ENCODE measurements around the gene MLLT10.
A peak's percentile ranks its signal among the peaks of the same experiment; 100 is the strongest.

MLLT10 gene

GRCh38 chr10:21655236-21655635 is 121.2 kb downstream of the MLLT10 start:
- no peak for DNase-seq

GRCh38 chr10:21655687-21656086 is 121.7 kb downstream of the MLLT10 start:
- DNase-seq, result no peak

- no peak for DNase-seq
These were observed 127.1 kb downstream of the MLLT10 start for GRCh38 chr10:21661087-21661486.

GRCh38 chr10:21661935-21662334 is 127.9 kb downstream of the MLLT10 start:
- no peak for DNase-seq

- no peak for DNase-seq
These were observed 128.6 kb downstream of the MLLT10 start for GRCh38 chr10:21662635-21663034.

- DNase-seq, result no peak
These were observed 134.8 kb downstream of the MLLT10 start for GRCh38 chr10:21668831-21669230.

- DNase-seq, result no peak
These were observed 136.4 kb downstream of the MLLT10 start for GRCh38 chr10:21670391-21670790.

- no peak for DNase-seq
These were observed 139.6 kb downstream of the MLLT10 start for GRCh38 chr10:21673668-21674067.

GRCh38 chr10:21675157-21675796 is 141.2 kb downstream of the MLLT10 start:
- peak; percentile 18 to 47 for DNase-seq

- DNase-seq, result no peak
These were observed 143.5 kb downstream of the MLLT10 start for GRCh38 chr10:21677551-21677950.

- no peak for DNase-seq
These were observed 147.1 kb downstream of the MLLT10 start for GRCh38 chr10:21681156-21681555.

GRCh38 chr10:21687266-21688008 is 153.4 kb downstream of the MLLT10 start:
- no peak for DNase-seq

GRCh38 chr10:21688009-21688332 is 153.9 kb downstream of the MLLT10 start:
- no peak for DNase-seq

GRCh38 chr10:21688870-21689269 is 154.8 kb downstream of the MLLT10 start:
- DNase-seq, result no peak

GRCh38 chr10:21689881-21690280 is 155.8 kb downstream of the MLLT10 start:
- DNase-seq, result no peak

- no peak for DNase-seq
These were observed 158.9 kb downstream of the MLLT10 start for GRCh38 chr10:21692916-21693315.

GRCh38 chr10:21693418-21693817 is 159.4 kb downstream of the MLLT10 start:
- no peak for DNase-seq

- DNase-seq, result no peak
These were observed 160.6 kb downstream of the MLLT10 start for GRCh38 chr10:21694631-21695030.

- no peak for DNase-seq
These were observed 162.3 kb downstream of the MLLT10 start for GRCh38 chr10:21696302-21696701.

GRCh38 chr10:21699575-21699974 is 165.5 kb downstream of the MLLT10 start:
- DNase-seq, result no peak

- DNase-seq, result no peak
These were observed 166.4 kb downstream of the MLLT10 start for GRCh38 chr10:21700474-21700873.

- peak in 1 of 2 donors; percentile 45 for DNase-seq
These were observed 168.6 kb downstream of the MLLT10 start for GRCh38 chr10:21702633-21703111.

GRCh38 chr10:21705142-21705827 is 171.3 kb downstream of the MLLT10 start:
- no peak for DNase-seq

GRCh38 chr10:21705828-21706176 is 171.8 kb downstream of the MLLT10 start:
- no peak for DNase-seq
